ENCODE measurements around the gene ST6GALNAC6.

The ST6GALNAC6 gene

DNA sequence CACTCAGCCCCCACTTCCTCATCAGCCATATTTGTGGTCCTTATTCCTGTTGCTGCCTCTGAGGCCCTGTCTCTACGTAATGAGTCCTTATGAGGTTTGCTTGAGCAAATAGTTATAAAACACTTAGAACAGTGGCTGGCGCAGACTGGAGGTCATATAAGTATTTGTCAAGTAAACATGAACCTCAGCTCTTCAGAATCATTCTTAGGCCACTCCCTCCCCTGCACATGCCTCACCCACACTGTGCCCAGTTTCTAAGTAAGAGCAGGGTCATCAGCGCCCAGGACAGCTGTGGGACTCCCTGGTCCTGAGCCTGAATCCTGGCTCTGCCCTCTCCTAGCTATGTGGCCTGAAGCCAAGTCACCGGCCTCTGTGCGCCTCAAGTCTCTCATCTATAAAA is 13.5 kb upstream of the ST6GALNAC6 start:
- peaks cover 11% of the 10 kb centered on the region for H3K27me3 ChIP-seq
- no peak overlapping the region for H3K27ac ChIP-seq
- no peaks in the 10 kb centered on the region for H3K36me3 ChIP-seq
- no peak overlapping the region for H3K4me3 ChIP-seq (ENCODE audit: low read depth in 1 of 2, low read length in 1 of 2)
- H3K9me3 ChIP-seq: no peaks in the 10 kb centered on the region
- peaks cover 18 to 20% of the 10 kb centered on the region in 2 experiments for H3K4me1 ChIP-seq (ENCODE audit: control insufficient read depth in 1 of 2, insufficient read depth in 1 of 2, low read depth in 1 of 2, low read length in 1 of 2)
- TF ChIP-seq, protein P1, sequence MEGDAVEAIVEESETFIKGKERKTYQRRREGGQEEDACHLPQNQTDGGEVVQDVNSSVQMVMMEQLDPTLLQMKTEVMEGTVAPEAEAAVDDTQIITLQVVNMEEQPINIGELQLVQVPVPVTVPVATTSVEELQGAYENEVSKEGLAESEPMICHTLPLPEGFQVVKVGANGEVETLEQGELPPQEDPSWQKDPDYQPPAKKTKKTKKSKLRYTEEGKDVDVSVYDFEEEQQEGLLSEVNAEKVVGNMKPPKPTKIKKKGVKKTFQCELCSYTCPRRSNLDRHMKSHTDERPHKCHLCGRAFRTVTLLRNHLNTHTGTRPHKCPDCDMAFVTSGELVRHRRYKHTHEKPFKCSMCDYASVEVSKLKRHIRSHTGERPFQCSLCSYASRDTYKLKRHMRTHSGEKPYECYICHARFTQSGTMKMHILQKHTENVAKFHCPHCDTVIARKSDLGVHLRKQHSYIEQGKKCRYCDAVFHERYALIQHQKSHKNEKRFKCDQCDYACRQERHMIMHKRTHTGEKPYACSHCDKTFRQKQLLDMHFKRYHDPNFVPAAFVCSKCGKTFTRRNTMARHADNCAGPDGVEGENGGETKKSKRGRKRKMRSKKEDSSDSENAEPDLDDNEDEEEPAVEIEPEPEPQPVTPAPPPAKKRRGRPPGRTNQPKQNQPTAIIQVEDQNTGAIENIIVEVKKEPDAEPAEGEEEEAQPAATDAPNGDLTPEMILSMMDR (IDR thresholded peaks at IDR 0.05): no peak

DNA sequence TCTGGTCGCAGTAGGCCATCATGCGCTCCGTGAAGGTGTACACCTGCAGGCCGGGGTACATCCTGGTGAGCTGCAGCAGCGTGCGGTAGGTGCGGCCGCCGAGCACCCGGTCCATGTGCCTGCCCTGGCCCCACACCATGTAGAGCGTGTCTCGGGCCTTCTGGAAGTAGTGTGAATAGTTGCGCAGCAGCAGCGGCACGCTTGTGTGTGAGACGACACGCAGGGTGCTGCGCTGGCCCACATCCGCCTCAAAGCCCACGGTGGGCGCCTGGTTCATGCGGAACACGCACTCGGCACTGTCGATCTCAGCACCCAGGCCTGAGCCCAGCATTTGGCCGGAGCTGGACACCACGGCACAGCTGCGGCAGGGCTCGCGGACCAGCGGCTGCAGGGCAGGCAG is 12.9 kb upstream of the ST6GALNAC6 start:
- H3K36me3 ChIP-seq: no peaks in the 10 kb centered on the region
- H3K9me3 ChIP-seq: no peaks in the 10 kb centered on the region
- TF ChIP-seq, protein P1 (IDR thresholded peaks at IDR 0.05): no peak
- peaks cover 11% of the 10 kb centered on the region for H3K27me3 ChIP-seq
- H3K4me3 ChIP-seq (ENCODE audit: low read depth in 1 of 2, low read length in 1 of 2): no peak overlapping the region
- H3K4me1 ChIP-seq (ENCODE audit: control insufficient read depth in 1 of 2, insufficient read depth in 1 of 2, low read depth in 1 of 2, low read length in 1 of 2): peaks cover 12 to 14% of the 10 kb centered on the region in 2 experiments
- H3K27ac ChIP-seq: no peak overlapping the region

DNA sequence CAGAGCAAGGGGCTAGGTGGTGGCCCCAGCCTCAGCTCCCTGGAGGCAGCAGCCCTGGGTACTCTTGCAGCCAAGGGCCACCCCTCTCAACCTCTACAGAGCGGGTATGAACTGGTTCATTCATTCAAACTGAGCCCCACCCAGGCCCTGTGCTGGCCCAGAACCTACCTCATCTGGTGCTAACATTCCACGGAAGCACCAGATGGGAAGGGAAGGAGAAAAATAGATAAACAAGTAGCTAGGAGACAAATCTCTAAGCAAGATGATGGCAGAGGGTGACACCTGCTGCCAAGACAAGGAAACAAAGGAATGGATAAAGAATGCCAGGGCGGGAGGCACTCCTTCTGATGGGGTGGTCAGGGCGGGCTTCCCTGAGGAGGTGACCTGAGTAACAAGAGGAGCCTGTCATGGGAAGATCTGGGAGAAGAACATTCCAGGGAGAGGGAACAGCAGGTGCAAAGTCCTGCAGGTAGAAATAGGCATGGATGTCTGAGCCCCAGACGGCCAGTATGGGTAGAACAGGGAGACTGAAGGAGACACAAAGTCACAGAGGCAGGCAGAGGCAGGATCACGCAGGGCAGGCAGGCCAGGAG is 11.3 kb upstream of the ST6GALNAC6 start:
- Histone ChIP-seq H3K4me1 (ENCODE audit: control insufficient read depth in 1 of 2, insufficient read depth in 1 of 2, low read depth in 1 of 2, low read length in 1 of 2) (peaks cover 0 to 3% of the 10 kb centered on the region in 2 experiments), H3K27ac (no peak overlapping the region), H3K36me3 (no peaks in the 10 kb centered on the region), H3K27me3 (peaks cover under 1% of the 10 kb centered on the region), H3K4me3 (ENCODE audit: low read depth in 1 of 2, low read length in 1 of 2) (no peak overlapping the region), H3K9me3 (no peaks in the 10 kb centered on the region)
- TF ChIP-seq, protein P1 (IDR thresholded peaks at IDR 0.05): no peak

DNA sequence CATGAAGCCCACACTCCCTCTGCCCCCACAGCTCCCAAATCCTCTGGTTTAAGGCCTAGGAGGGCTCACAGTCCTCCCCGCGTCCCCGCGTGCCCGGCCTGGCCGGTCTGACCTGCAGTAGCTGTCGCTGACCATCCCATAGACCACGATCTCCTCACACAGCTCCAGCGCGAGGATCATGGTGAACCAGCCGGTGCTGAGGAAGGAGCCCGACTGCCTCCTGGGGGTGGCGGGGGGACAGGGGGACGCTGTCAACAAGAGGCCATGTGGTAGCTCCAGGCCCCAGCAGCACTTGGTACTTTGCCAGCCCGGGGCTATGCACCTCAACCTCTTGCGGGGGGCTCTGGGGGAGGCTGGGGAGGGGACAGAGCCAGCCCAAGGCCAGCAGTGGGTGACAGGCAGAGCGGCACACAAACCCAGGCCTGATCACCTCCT is 10.5 kb upstream of the ST6GALNAC6 start:
- H3K36me3 ChIP-seq: no peaks in the 10 kb centered on the region
- H3K4me1 ChIP-seq (ENCODE audit: control insufficient read depth in 1 of 2, insufficient read depth in 1 of 2, low read depth in 1 of 2, low read length in 1 of 2): peaks cover 5 to 8% of the 10 kb centered on the region in 2 experiments
- H3K27me3 ChIP-seq: no peaks in the 10 kb centered on the region
- TF ChIP-seq, protein P1 (IDR thresholded peaks at IDR 0.05): no peak
- H3K9me3 ChIP-seq: no peaks in the 10 kb centered on the region
- no peak overlapping the region for H3K27ac ChIP-seq
- no peak overlapping the region for H3K4me3 ChIP-seq (ENCODE audit: low read depth in 1 of 2, low read length in 1 of 2)

DNA sequence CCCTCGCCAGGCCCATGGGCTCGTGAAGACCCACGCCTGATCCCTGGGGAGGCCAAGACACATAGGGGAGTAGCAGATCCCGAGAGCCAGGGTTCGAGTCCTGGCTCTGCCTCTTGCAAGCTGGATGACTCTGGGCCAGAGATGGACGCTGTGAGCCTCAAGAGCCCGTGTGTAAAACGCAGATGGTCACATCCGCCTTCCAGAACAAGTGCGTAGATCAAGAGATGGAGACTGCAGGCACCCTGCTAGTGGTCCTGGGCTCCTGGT is 9.2 kb upstream of the ST6GALNAC6 start:
- TF ChIP-seq, protein P1 (IDR thresholded peaks at IDR 0.05): no peak
- H3K4me1 ChIP-seq (ENCODE audit: control insufficient read depth in 1 of 2, insufficient read depth in 1 of 2, low read depth in 1 of 2, low read length in 1 of 2): peaks cover 17 to 21% of the 10 kb centered on the region in 2 experiments
- H3K9me3 ChIP-seq: no peaks in the 10 kb centered on the region
- no peaks in the 10 kb centered on the region for H3K36me3 ChIP-seq
- no peak overlapping the region for H3K27ac ChIP-seq
- no peak overlapping the region for H3K4me3 ChIP-seq (ENCODE audit: low read depth in 1 of 2, low read length in 1 of 2)
- H3K27me3 ChIP-seq: no peaks in the 10 kb centered on the region

Data from neutrophil (primary cell).